OCI-LY7 (cell line): Measurements from ENCODE around the gene RAB6B. TPM values are rescaled to one million over a fixed set of nuclear protein-coding genes. Genes with fewer than 3 reads are reported as not detected.

Experiments
- BruUV-seq: library from RNA; stranded (reverse); fragments of 400-500 nt; replicated peaks from 2 replicates; lab custom pipeline; 2021; lab: Mats Ljungman, UMichigan
- CTCF ChIA-PET: fragments of 300-600 bp; sonication (Branson Sonifier 250); formaldehyde crosslinking; loops from one replicate; lab custom pipeline; 2022; ENCODE audit warnings: antibody characterized with exemption; ENCODE audit not compliant: unreplicated experiment; lab: Charles Lee
- POLR2A ChIA-PET: fragments of 300-600 bp; sonication (Branson Sonifier 250); formaldehyde crosslinking; loops from one replicate; lab custom pipeline; 2022; ENCODE audit warnings: antibody characterized with exemption; lab: Charles Lee
- DNase-seq: peaks from one replicate; pipeline ENCODE4 v3.0.0-alpha.2; 2015; ENCODE audit warnings: low spot score
- H2AFZ ChIP-seq: fragments of 200-600 bp; sonication (generic), shearing (Covaris generic); 2 replicates; pipeline ENCODE4 v1.6.1; 2014; ENCODE audit warnings: mild to moderate bottlenecking, antibody characterized with exemption, low read length, moderate library complexity
- H3K27ac ChIP-seq: fragments of 200-600 bp; sonication (generic); 2 replicates; pipeline ENCODE4 v1.5.1; 2014; ENCODE audit warnings: mixed run types, low read depth, mild to moderate bottlenecking, moderate library complexity, low read length, inconsistent platforms; ENCODE audit not compliant: poor library complexity, severe bottlenecking
- H3K36me3 ChIP-seq: fragments of 200-600 bp; sonication (generic); 2 replicates; pipeline ENCODE4 v1.6.1; 2014; ENCODE audit warnings: mild to moderate bottlenecking, antibody characterized with exemption, low read length, moderate library complexity, mixed read lengths; ENCODE audit not compliant: insufficient read depth
- H3K4me1 ChIP-seq: fragments of 200-600 bp; sonication (generic); 2 replicates; pipeline ENCODE4 v1.5.1; 2014; ENCODE audit warnings: mild to moderate bottlenecking, low read length; ENCODE audit not compliant: insufficient read depth, poor library complexity, severe bottlenecking
- H3K4me2 ChIP-seq: fragments of 200-600 bp; sonication (generic); 2 replicates; pipeline ENCODE4 v1.6.1; 2014; ENCODE audit warnings: mild to moderate bottlenecking, low read length
- H3K4me3 ChIP-seq: fragments of 200-600 bp; sonication (generic); 2 replicates; pipeline ENCODE4 v1.5.1; 2014; ENCODE audit warnings: mild to moderate bottlenecking, low read depth, low read length; ENCODE audit not compliant: poor library complexity, severe bottlenecking
- H3K79me2 ChIP-seq: fragments of 200-600 bp; sonication (generic); 2 replicates; pipeline ENCODE4 v1.6.1; 2016; ENCODE audit warnings: low read depth, mild to moderate bottlenecking, low read length, moderate library complexity, mixed read lengths; ENCODE audit not compliant: insufficient read depth
- H3K9me2 ChIP-seq: fragments of 200-600 bp; sonication (generic); 2 replicates; pipeline ENCODE4 v1.6.1; 2016; ENCODE audit warnings: mild to moderate bottlenecking, low read length, mixed read lengths; ENCODE audit not compliant: insufficient read depth
- H3K9me3 ChIP-seq: fragments of 200-600 bp; sonication (generic); 2 replicates; pipeline ENCODE4 v1.6.1; 2014; ENCODE audit warnings: mild to moderate bottlenecking, mixed run types, low read length, mixed read lengths
- H4K20me1 ChIP-seq: fragments of 200-600 bp; sonication (generic); 2 replicates; pipeline ENCODE4 v1.6.1; 2014; ENCODE audit warnings: mild to moderate bottlenecking, antibody characterized with exemption, low read length, moderate library complexity, mixed read lengths; ENCODE audit not compliant: insufficient read depth
- EZH2phosphoT487 ChIP-seq: fragments of 200-600 bp; sonication (generic); IDR thresholded peaks from 2 replicates; pipeline ENCODE4 v1.6.1; 2018; ENCODE audit warnings: low read depth, borderline replicate concordance, mild to moderate bottlenecking, mixed run types, antibody characterized with exemption, low read length, moderate library complexity, mixed read lengths
- intact Hi-C: fragments of 100-400 bp; cut with micrococcal nuclease; formaldehyde crosslinking; loops from one replicate; pipeline ENCODE4 v1.10.0; 2022; ENCODE audit not compliant: unreplicated experiment
- total RNA-seq, 2 experiments: library from RNA; depleted of rRNA in 1 of 2; stranded (reverse); fragments of >200 nt in 1 of 2; shearing (Covaris generic) in 1 of 2; gene quantifications; 2 replicates each; pipeline ENCODE4 v1.2.3, GENCODE V29; 2014 to 2022
- TF ChIP-seq, protein P1 (sequence below): fragments of 200-600 bp; sonication (generic); conservative IDR thresholded peaks from 2 replicates; pipeline ENCODE4 v1.5.1; 2014; ENCODE audit warnings: mild to moderate bottlenecking, antibody characterized with exemption, low read length, moderate library complexity, mixed read lengths

RAB6B gene
- total RNA-seq, 2 experiments from 2014 or later: not detected

DNA sequence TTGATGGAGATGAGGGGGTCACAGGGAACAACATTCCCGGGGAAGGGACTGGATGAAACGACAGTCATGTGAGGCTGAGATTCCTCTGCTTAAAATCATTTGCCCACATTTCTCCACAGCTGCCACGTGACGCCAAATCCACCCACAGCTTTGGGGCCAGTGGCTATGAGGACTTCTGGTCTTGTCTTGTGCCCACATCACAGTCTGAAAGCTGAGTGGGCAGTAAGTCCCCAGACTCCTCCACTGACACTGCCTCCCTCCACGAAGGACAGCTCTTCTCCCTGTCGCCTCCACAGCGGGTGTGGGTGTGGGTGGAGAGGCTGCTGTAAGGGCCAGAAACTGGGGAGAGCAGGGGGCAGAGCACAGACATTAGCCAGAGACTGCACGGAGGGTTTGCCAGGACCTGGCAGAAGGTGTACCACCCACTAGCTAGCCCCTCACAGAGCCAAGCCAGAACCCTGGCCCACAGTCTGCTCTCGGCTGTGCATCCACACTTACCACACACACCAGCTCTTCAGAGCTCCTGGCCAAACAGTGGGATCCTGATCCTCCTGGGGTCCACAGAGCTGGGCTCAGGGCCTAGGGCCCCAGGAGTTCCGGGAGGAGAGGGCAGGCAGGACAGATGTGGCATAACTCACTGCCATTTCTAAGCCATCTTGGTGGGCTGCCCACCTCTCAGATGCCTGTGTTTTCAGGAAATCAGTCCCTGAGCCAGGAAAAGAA lies 24.2 kb downstream of the RAB6B start:
- Histone ChIP-seq H3K4me1 (no peaks in the 10 kb centered on the region), H2AFZ (no peak overlapping the region), H3K79me2 (no peaks in the 10 kb centered on the region), H3K27ac (no peak overlapping the region), H3K36me3 (no peaks in the 10 kb centered on the region), H3K9me2 (no peaks in the 10 kb centered on the region), H3K4me3 (no peak overlapping the region), H4K20me1 (no peaks in the 10 kb centered on the region), H3K4me2 (no peak overlapping the region), H3K9me3 (no peaks in the 10 kb centered on the region)
- no peak for TF ChIP-seq EZH2phosphoT487
- TF ChIP-seq, protein P1, sequence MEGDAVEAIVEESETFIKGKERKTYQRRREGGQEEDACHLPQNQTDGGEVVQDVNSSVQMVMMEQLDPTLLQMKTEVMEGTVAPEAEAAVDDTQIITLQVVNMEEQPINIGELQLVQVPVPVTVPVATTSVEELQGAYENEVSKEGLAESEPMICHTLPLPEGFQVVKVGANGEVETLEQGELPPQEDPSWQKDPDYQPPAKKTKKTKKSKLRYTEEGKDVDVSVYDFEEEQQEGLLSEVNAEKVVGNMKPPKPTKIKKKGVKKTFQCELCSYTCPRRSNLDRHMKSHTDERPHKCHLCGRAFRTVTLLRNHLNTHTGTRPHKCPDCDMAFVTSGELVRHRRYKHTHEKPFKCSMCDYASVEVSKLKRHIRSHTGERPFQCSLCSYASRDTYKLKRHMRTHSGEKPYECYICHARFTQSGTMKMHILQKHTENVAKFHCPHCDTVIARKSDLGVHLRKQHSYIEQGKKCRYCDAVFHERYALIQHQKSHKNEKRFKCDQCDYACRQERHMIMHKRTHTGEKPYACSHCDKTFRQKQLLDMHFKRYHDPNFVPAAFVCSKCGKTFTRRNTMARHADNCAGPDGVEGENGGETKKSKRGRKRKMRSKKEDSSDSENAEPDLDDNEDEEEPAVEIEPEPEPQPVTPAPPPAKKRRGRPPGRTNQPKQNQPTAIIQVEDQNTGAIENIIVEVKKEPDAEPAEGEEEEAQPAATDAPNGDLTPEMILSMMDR: no peak
- ChIA-PET POLR2A (no interaction called here), CTCF (no interaction called here)
- DNase-seq: no peak
- no TSS peak for BruUV-seq
- intact Hi-C loops: no loop called here

DNA sequence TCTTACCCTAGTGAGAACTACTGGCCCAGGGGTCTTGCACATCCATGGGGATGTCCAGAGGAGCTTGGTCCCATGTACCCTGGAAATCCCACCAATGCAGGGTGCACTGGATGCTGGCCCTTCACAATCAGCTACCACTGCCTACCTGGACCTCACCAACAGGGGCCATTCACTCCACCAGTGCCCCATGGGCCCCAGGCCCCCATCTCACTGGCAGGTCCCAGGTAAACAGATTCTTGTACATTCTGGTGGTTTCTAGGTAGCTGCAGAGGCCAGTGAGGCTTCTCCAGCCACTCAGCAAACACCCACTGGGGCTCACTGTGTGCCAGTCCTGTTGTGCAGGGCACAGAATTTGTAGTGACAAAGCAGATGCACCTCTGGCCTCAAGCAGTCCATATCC lies 24.9 kb downstream of the RAB6B start:
- no peak for DNase-seq
- no peaks in the 10 kb centered on the region for H3K4me1 ChIP-seq
- ChIA-PET CTCF (no interaction called here), POLR2A (no interaction called here)
- no peak overlapping the region for H3K4me2 ChIP-seq
- H3K9me3 ChIP-seq: no peaks in the 10 kb centered on the region
- no peaks in the 10 kb centered on the region for H3K36me3 ChIP-seq
- no peak overlapping the region for H3K27ac ChIP-seq
- intact Hi-C loops: no loop called here
- H3K79me2 ChIP-seq: no peaks in the 10 kb centered on the region
- no TSS peak for BruUV-seq
- no peaks in the 10 kb centered on the region for H4K20me1 ChIP-seq
- H2AFZ ChIP-seq: no peak overlapping the region
- TF ChIP-seq, protein P1: no peak
- TF ChIP-seq EZH2phosphoT487: no peak
- no peak overlapping the region for H3K4me3 ChIP-seq
- no peaks in the 10 kb centered on the region for H3K9me2 ChIP-seq

- no peaks in the 10 kb centered on the region for H3K4me1 ChIP-seq
- POLR2A ChIA-PET: no interaction called here
- BruUV-seq: no TSS peak
- H3K4me2 ChIP-seq: no peak overlapping the region
- H3K27ac ChIP-seq: no peak overlapping the region
- no peak for TF ChIP-seq EZH2phosphoT487
- TF ChIP-seq, protein P1: no peak
- H3K9me3 ChIP-seq: no peaks in the 10 kb centered on the region
- no peak overlapping the region for H3K4me3 ChIP-seq
- H2AFZ ChIP-seq: no peak overlapping the region
- H3K79me2 ChIP-seq: no peaks in the 10 kb centered on the region
- CTCF ChIA-PET: no interaction called here
- no peaks in the 10 kb centered on the region for H3K36me3 ChIP-seq
- no peak for DNase-seq
- H3K9me2 ChIP-seq: no peaks in the 10 kb centered on the region
- H4K20me1 ChIP-seq: no peaks in the 10 kb centered on the region
- intact Hi-C loops: no loop called here
Observed at GRCh38 chr3:133869586-133869985, 26.1 kb downstream of the RAB6B start.
